Posterior cingulate gyrus (tissue), 11 donors: ENCODE data around the gene BRWD1.
"Not testable (repeated sequence)": the region's sequence is repeated elsewhere in the genome, so short reads cannot be mapped to it uniquely, and the experiment has no call there.

Experiments
- DNase-seq, 10 donors: peaks; one replicate each; pipeline versions ENCODE4 v3.0.0 to v3.0.0-alpha.2; 2020 to 2021; ENCODE audit warnings: mixed read lengths in 3 of 10
- intact Hi-C: fragments of 100-400 bp; cut with DNase I; formaldehyde crosslinking; loops from one replicate; pipeline ENCODE4 v1.15.1; 2023

Gene BRWD1

GRCh38 chr21:39300587-39300986 lies 12.8 kb downstream of the BRWD1 start:
- intact Hi-C loops = no loop called here
- DNase-seq = no peak

GRCh38 chr21:39296891-39297290 lies 16.5 kb downstream of the BRWD1 start:
- DNase-seq = no peak
- intact Hi-C loops = no loop called here

- intact Hi-C loops = no loop called here
- no peak for DNase-seq
Observed at GRCh38 chr21:39288987-39289386, 24.4 kb downstream of the BRWD1 start.

DNA sequence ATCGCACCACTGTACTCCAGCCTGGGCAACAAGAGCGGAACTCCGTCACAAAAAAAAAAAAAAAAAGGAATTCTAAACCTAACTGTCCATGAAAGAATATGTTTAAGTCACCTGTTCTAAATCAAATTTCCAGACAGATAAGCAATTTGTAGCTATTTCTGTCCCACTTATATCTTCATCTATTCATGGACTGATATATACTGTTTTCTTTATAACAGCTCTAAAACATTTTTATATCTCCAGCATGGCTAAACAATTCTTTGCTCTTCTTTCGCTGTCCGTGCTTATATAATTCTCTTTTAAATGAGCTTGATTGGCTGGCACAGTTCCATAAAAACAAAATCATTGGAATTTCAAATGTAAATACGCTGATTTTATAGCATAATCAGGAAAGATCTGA lies 30.5 kb downstream of the BRWD1 start:
- intact Hi-C loops = no loop called here
- no peak for DNase-seq

GRCh38 chr21:39281853-39282252 lies 31.6 kb downstream of the BRWD1 start:
- intact Hi-C loops = no loop called here

DNA sequence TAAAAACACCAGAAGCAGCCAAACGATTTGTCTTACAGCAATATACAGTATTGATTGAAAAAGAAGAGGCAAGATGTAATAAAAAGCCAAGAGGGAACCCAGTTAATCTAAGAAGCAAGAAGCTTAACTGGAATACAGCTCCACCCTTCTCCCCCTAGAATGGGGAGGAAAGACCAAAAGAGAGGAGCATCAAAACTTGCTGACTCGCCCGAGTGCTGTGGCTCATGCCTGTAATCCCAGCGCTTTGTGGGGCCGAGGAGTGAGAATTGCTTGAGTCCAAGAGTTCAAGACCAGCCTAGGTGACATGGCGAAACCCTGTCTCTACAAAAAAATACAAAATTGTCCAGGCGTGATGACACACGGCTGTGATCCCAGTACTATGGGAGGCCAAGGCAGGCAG lies 32.2 kb downstream of the BRWD1 start:
- no peak for DNase-seq
- intact Hi-C loops = no loop called here

More at GRCh38 chr21:39281853-39282252, 31.6 kb downstream of the BRWD1 start:
- no peak for DNase-seq

DNA sequence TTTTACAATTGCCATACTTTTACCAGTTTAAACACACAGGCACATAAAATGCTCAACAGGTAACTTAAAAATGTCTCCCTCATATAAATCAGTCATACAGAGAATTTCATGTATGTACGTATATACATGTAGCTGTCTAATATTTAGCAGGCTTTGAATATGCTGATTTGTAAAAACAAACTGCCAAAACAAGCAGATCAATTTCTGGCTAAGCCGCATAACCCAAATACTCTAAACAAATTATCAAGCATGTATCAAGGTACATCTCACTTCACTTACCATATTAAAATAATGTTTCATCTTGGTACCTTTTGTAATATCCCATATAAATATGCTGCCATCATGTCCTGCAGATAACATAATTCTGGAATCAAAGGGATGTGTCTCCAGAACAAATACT lies 43.8 kb downstream of the BRWD1 start:
- intact Hi-C loops = no loop called here
- no peak for DNase-seq

DNA sequence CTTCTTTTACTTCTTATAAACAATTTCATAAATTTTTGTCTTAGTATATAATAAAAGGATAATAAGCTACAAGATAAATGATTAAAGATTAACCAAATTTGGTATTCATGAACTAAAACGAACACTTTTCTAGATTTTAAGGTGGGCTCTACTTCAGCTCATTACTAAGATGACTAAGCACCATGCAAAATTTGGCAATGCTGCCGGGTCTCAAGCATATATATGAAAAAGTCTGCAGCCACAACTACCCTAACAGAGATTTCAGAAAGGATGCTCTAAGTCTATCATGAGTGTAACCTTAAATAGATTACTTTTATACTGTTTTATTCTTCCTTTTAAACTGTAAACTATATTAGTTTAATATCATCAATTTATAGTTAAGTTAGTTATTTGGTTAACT lies 47.8 kb downstream of the BRWD1 start:
- no peak for DNase-seq
- intact Hi-C loops = no loop called here

DNA sequence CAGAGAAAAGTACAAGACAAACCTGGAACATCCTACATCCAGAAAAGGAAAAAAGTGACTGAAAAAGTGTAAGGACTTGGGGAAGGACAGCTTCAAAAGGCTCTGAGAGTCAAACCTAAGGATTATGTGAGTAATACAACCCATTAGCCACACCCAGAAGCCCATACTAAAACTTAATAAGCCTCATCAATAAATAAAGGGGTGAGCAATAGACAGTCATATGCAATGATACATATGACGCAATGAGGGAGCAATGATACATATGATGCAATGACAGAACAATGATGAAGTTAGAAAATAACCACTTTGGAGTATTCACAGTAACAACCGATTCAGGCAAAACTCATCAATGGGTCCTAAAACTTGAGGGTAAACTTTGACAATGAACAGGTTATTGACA lies 50.1 kb downstream of the BRWD1 start:
- no peak for DNase-seq
- intact Hi-C loops = no loop called here

- intact Hi-C loops = no loop called here
- DNase-seq = no peak
Observed at GRCh38 chr21:39258207-39258606, 55.2 kb downstream of the BRWD1 start.

DNA sequence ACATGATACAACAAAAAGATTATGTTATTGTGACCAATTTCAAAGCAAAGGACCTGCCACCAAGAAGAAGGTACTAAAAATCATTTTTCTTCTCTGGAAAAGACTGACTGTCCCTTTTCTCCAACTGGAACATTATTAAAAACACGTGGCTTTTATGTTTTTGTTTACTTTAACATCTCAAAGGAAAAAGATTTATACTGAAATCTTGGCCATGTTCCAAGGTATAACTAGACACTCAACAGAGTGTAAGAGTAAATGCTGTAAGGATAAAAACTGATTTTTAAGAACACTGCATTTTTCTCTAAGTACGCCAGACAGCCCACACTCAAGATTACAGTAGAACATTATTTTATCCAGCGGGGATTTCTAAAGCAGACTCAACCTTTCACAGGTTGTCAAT lies 62.1 kb downstream of the BRWD1 start:
- no peak for DNase-seq
- intact Hi-C loops = no loop called here

DNA sequence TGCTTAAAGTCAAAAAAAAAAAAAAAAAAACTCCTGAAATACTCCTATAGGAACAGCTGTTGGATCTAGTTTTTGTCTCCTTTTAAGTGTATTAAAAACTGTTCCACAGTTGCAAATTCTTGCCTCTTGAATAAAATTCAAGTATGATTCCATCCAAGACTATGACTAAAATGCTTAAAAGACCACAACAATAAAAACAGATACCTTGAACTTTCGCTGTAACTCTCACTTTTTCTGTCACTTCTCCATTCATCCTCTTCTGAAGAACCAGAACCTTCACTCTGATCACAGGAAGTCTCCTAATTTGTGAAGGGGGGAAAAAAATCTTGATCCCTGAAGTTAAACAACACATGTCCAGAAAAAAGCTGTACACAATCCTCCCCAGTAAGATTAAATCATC lies 75.2 kb downstream of the BRWD1 start:
- DNase-seq = no peak
- intact Hi-C loops = no loop called here

DNA sequence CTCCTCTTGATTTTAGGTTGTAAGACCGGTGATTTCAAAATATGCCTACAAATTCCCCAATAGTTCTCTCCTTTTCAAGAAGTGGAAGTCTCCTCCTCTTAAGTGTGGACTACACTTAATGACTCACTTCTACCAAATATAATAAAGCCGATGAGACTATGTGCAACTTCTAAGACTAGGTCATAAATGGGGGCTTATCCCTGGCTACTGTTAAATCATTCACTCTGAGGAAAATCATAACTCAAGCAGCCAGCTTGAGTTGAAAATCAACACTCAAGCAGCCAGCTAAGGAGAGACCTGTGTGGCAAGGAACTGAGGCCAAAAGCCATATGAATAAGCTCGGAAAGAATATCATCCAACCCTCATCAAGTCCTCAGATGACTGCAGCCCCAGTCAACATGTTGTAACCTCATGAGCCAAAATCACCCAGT lies 80.6 kb downstream of the BRWD1 start:
- intact Hi-C loops = no loop called here
- no peak for DNase-seq

GRCh38 chr21:39224930-39225329 lies 88.5 kb downstream of the BRWD1 start:
- intact Hi-C loops = no loop called here
- no peak for DNase-seq

- no peak for DNase-seq
- intact Hi-C loops = no loop called here
Observed at GRCh38 chr21:39221997-39222486, 91.4 kb downstream of the BRWD1 start.

- intact Hi-C loops = no loop called here
- no peak for DNase-seq
Observed at GRCh38 chr21:39221282-39221996, 92.0 kb downstream of the BRWD1 start.

GRCh38 chr21:39220875-39221274 lies 92.6 kb downstream of the BRWD1 start:
- DNase-seq, intact Hi-C loops: not testable (repeated sequence)

- intact Hi-C loops = no loop called here
Observed at GRCh38 chr21:39220150-39220549, 93.3 kb downstream of the BRWD1 start.

DNA sequence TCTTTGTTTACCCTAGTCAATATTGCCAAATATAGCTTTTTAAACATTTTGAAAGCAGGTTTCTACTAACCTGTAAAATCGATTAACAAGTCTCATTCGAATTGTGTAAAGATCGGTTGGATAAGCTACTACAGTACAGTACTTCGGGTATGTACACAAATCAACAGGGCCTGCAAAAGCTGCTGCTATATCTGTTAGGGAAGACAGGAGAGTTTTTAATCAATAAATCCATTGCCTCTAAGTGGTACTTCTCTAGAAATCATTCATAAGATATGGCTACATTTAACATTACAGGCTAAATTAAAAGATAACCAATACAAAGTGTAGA lies 95.4 kb downstream of the BRWD1 start:
- DNase-seq = no peak
- intact Hi-C loops = no loop called here

More at GRCh38 chr21:39220150-39220549, 93.3 kb downstream of the BRWD1 start:
- DNase-seq = no peak

- no peak for DNase-seq
- intact Hi-C loops = no loop called here
Observed at GRCh38 chr21:39217356-39218081, 95.9 kb downstream of the BRWD1 start.

DNA sequence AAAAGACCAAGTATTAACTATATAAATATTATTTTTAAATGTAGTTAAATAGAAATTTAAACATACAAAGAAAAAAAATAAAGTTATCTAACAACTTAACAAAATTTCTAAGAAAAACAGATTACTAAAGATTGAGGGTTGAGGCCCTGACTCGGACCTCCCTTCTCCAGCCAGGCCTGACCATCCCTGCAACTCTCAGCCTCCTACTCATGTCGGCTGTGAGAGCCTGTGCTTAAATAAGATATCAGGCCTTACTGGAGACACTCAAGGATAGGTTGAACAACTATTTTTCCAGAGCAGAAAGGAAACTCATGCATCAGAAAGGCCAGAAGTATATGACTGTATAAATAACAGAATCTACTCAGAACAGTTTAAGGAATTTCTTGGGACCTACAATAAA lies 97.1 kb downstream of the BRWD1 start:
- intact Hi-C loops = no loop called here
- no peak for DNase-seq

DNA sequence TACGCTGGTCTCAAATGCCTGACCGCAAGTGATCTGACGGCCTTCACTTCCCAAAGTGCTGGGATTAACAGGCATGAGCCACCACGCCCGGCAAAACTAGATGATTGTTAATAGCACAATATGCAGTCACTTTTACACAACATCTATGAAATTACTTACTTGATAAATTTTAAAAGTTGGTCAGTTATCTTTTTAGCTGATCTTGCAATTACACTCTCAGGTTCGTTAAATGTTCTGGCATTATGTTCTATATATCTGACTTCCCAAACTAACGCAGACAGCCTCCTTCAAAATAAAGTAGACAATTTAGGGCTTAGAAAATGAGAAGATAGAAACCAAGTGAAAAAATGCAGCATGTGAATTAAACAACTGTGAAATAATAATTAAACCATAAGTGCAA lies 98.4 kb downstream of the BRWD1 start:
- DNase-seq = no peak

More for the DNA sequence above, 98.4 kb downstream of the BRWD1 start:
- intact Hi-C loops = no loop called here
